GM18909 (cell line): ENCODE results near the gene APOL3.
"Not testable (repeated sequence)": the region's sequence is repeated elsewhere in the genome, so short reads cannot be mapped to it uniquely, and the experiment has no call there.

Source experiments
- ATAC-seq: cut with Tn5 transposase; IDR thresholded peaks from one replicate; pipeline ENCODE4 v1.9.1; 2021; ENCODE audit warnings: mild to moderate bottlenecking; ENCODE audit not compliant: unreplicated experiment, poor library complexity

APOL3 gene

GRCh38 chr22:36141481-36141880 lies 19.1 kb downstream of the APOL3 start:
- no peak for ATAC-seq

- not testable (repeated sequence) for ATAC-seq
These were observed 21.8 kb downstream of the APOL3 start for GRCh38 chr22:36138709-36139108.

- no peak for ATAC-seq
These were observed 23.6 kb downstream of the APOL3 start for GRCh38 chr22:36136988-36137387.

- ATAC-seq = no peak
These were observed 24.1 kb downstream of the APOL3 start for GRCh38 chr22:36136475-36136874.

- ATAC-seq = no peak
These were observed 25.1 kb downstream of the APOL3 start for GRCh38 chr22:36135306-36135980.

GRCh38 chr22:36134182-36134581 lies 26.4 kb downstream of the APOL3 start:
- no peak for ATAC-seq

GRCh38 chr22:36131907-36132306 lies 28.6 kb downstream of the APOL3 start:
- no peak for ATAC-seq

- ATAC-seq = no peak
These were observed 30.8 kb downstream of the APOL3 start for GRCh38 chr22:36129486-36130388.

GRCh38 chr22:36129071-36129470 lies 31.5 kb downstream of the APOL3 start:
- ATAC-seq = no peak

- ATAC-seq = no peak
These were observed 34.5 kb downstream of the APOL3 start for GRCh38 chr22:36125994-36126531.

GRCh38 chr22:36125434-36125833 lies 35.1 kb downstream of the APOL3 start:
- ATAC-seq = no peak

GRCh38 chr22:36124666-36125065 lies 35.9 kb downstream of the APOL3 start:
- ATAC-seq = no peak

GRCh38 chr22:36123673-36124630 lies 36.6 kb downstream of the APOL3 start:
- ATAC-seq = peak; percentile 87

GRCh38 chr22:36120621-36121351 lies 39.8 kb downstream of the APOL3 start:
- ATAC-seq = not testable (repeated sequence)

GRCh38 chr22:36117053-36117554 lies 43.5 kb downstream of the APOL3 start:
- no peak for ATAC-seq

- ATAC-seq = no peak
These were observed 44.4 kb downstream of the APOL3 start for GRCh38 chr22:36116127-36116526.

- no peak for ATAC-seq
These were observed 47.4 kb downstream of the APOL3 start for GRCh38 chr22:36113121-36113520.

GRCh38 chr22:36111316-36111715 lies 49.2 kb downstream of the APOL3 start:
- no peak for ATAC-seq

GRCh38 chr22:36110306-36110881 lies 50.2 kb downstream of the APOL3 start:
- no peak for ATAC-seq
